Embryonic facial prominence (tissue), 1 donor: ENCODE measurements around the gene SCT.

Source experiments
- DNase-seq: peaks from one replicate; pipeline ENCODE4 v3.0.0-alpha.2; 2016; ENCODE audit errors: extremely low spot score

The SCT gene

GRCh38 chr11:643849-644738 is 17.1 kb upstream of the SCT start:
- no peak for DNase-seq

GRCh38 chr11:643366-643765 is 16.4 kb upstream of the SCT start:
- no peak for DNase-seq

GRCh38 chr11:641806-642370 is 14.9 kb upstream of the SCT start:
- DNase-seq, result no peak

GRCh38 chr11:640021-640706 is 13.2 kb upstream of the SCT start:
- no peak for DNase-seq

- DNase-seq, result no peak
Measured at GRCh38 chr11:639332-639955, 12.5 kb upstream of the SCT start.

- DNase-seq, result no peak
Measured at GRCh38 chr11:638631-639331, 11.8 kb upstream of the SCT start.

GRCh38 chr11:637593-638521 is 10.9 kb upstream of the SCT start:
- no peak for DNase-seq

GRCh38 chr11:637333-637592 is 10.3 kb upstream of the SCT start:
- DNase-seq, result no peak

GRCh38 chr11:636511-637332 is 9.7 kb upstream of the SCT start, which contains the start of gene DRD4:
Gene DRD4 (plus strand): TSS chr11:637269. CDS start chr11:637305, 36 bp downstream.
- DNase-seq, result no peak

GRCh38 chr11:635945-636510 is 9.0 kb upstream of the SCT start:
- DNase-seq, result no peak

- DNase-seq, result no peak
Measured at GRCh38 chr11:630871-631270, 3.9 kb upstream of the SCT start.

GRCh38 chr11:629237-629583 is 2.2 kb upstream of the SCT start:
- DNase-seq, result no peak

GRCh38 chr11:628056-628455 is 1.1 kb upstream of the SCT start:
- DNase-seq, result no peak

GRCh38 chr11:627308-627576 is 261 bp upstream of the SCT start:
- DNase-seq, result no peak

GRCh38 chr11:625636-626268 is 1.2 kb downstream of the SCT start:
- no peak for DNase-seq

- no peak for DNase-seq
Measured at GRCh38 chr11:624705-625635, 2.0 kb downstream of the SCT start, which contains the start of gene CDHR5. Gene CDHR5 (minus strand): TSS chr11:624955. CDS start chr11:624902, 53 bp downstream.

- DNase-seq, result no peak
Measured at GRCh38 chr11:623999-624704, 2.8 kb downstream of the SCT start.
